ENCODE measurements around the gene TMX3.

The TMX3 gene

DNA sequence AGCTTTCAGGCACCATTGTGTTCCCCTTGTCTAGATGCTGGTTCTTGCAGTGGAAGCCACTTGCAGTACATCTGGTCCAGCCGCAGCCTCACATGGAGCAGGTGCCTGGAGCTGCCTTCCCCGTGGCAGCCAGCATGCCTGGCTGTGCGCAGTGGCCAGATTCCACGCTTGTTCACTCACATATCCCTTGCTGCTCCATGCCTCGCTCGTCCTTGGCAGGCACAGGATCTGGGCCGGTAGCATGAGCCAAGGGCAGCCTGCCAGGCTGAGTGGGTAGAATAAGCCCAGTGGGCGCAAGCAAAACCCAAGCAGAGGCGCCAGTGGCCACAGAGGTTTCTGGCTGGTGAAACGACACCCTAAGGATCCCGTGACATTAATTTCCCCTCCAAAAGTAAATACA lies 20.6 kb downstream of the TMX3 start:
- no peak overlapping the region for H3K4me3 ChIP-seq (ENCODE audit: low read length)
- TF ChIP-seq, protein P1, sequence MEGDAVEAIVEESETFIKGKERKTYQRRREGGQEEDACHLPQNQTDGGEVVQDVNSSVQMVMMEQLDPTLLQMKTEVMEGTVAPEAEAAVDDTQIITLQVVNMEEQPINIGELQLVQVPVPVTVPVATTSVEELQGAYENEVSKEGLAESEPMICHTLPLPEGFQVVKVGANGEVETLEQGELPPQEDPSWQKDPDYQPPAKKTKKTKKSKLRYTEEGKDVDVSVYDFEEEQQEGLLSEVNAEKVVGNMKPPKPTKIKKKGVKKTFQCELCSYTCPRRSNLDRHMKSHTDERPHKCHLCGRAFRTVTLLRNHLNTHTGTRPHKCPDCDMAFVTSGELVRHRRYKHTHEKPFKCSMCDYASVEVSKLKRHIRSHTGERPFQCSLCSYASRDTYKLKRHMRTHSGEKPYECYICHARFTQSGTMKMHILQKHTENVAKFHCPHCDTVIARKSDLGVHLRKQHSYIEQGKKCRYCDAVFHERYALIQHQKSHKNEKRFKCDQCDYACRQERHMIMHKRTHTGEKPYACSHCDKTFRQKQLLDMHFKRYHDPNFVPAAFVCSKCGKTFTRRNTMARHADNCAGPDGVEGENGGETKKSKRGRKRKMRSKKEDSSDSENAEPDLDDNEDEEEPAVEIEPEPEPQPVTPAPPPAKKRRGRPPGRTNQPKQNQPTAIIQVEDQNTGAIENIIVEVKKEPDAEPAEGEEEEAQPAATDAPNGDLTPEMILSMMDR (conservative IDR thresholded peaks at IDR 0.05; ENCODE audit: low read length), result no peak
- DNase-seq (ENCODE audit: low read depth), result no peak

DNA sequence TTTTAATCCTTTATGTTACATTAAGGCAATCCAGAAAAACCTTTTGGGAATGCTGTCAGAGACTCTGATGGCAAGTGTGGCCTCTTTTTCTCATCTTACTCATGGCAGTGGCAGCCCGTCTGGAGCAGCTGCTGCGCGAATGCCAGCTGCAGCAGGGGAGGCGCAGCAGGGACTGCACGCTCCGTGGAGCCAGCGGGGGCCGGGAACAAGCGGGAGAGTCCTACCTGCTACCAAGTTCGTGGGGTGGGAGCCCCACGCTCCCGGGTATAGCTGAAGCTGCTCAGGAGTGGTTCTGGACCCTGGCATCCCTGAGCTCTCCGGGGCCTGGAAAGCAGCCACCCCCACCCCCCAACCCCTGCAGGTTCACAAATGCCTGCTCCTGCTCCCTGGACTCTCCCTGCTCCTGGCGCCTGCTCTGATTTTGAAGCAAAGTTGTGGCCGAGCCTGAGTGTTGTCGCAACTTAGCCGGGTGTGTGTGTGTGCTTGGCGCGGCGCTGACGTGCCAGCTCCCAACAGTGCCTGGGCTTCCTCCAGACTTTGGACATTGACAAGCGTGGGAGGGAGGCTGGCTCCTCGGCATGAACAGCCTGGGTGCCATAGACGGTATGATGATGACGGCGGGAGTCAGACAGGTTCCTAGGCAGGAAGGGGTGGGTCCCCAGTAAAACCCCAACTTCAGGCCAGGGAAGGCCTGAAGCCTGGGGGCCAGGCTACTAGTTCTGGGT lies 21.7 kb downstream of the TMX3 start:
- no peak overlapping the region for H3K4me3 ChIP-seq (ENCODE audit: low read length)
- DNase-seq (ENCODE audit: low read depth), result no peak
- TF ChIP-seq, protein P1 (conservative IDR thresholded peaks at IDR 0.05; ENCODE audit: low read length), result no peak

DNA sequence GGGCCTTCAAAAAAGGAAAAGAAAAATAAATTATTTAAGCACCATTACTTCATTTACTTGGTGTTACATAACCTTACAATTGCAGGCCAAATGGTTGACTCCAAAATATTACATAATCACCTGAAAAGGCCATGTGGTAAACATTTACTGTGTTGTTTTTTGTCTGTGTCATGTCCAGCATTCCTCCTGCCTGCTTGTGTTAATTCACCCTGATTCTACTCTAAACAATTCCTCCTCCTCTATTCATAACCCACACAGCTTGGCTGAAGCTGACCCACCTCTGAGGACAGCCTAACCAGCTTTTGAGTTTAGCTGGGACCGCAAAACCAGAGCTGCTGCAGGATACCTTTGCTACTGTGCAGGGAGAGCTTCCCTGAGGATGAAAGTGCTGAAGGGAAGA lies 35.4 kb downstream of the TMX3 start:
- DNase-seq (ENCODE audit: low read depth), result peak; percentile 91
- H3K4me3 ChIP-seq (ENCODE audit: low read length), result no peak overlapping the region
- TF ChIP-seq, protein P1 (conservative IDR thresholded peaks at IDR 0.05; ENCODE audit: low read length), result no peak

DNA sequence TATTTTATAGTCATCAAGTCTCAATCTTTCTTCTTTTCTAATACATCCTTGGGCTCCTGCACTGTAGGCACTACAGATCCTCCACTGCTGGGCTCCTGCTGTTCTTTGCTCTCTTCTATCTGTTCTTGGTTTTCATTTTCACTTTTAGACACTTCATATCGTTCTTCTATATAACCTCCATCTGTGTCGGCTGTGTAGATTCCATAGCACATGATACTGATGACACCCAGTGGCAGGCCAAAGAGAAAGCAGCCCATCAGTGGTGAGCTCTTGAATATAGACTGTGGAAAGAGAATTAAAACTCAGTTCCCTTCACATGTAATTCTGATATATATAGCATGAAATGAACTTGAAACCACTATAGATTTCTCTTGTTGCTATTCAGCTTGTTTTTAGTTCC lies 38.0 kb downstream of the TMX3 start:
- TF ChIP-seq, protein P1 (conservative IDR thresholded peaks at IDR 0.05; ENCODE audit: low read length), result peak; percentile 62
- DNase-seq (ENCODE audit: low read depth), result peak; percentile 51
- no peak overlapping the region for H3K4me3 ChIP-seq (ENCODE audit: low read length)

DNA sequence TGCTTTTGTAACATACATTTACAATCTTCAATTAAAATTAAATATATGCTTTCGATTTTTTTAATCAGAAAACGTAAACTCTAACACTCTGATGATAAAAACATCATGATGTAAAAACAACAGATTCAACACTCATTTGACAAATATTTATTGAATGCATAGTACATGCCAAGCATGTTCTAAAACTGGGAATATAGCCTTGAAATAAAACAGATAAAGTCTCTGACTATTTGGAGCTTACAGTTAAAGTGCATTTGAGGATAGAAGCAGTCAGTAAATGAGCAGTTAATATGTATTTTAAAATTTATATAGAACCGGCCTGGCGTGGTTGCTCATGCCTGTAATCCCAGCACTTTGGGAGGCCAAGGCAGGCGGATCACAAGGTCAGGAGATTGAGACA lies 47.8 kb downstream of the TMX3 start:
- DNase-seq (ENCODE audit: low read depth), result peak; percentile 31
- TF ChIP-seq, protein P1 (conservative IDR thresholded peaks at IDR 0.05; ENCODE audit: low read length), result no peak
- no peak overlapping the region for H3K4me3 ChIP-seq (ENCODE audit: low read length)

DNA sequence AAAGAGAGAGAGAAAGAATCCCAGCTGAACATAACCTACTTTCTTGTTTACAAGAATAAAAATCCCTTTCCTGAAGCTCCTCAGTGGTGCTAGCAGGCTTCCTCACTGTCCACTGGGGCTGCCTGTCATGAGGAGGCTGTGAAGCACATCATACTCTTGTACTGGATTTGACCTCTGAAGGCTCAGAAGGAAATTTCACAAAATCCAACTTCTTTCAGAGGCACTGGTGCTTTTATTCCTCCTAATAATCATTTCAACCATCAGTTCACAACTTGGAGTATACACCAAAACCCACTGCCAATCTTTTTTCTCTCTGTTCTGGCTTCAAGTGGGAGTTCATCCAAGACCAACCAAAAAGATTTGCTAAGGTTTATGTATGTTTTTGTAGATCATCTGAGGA lies 48.5 kb downstream of the TMX3 start:
- no peak for DNase-seq (ENCODE audit: low read depth)
- H3K4me3 ChIP-seq (ENCODE audit: low read length), result no peak overlapping the region
- TF ChIP-seq, protein P1 (conservative IDR thresholded peaks at IDR 0.05; ENCODE audit: low read length), result no peak

DNA sequence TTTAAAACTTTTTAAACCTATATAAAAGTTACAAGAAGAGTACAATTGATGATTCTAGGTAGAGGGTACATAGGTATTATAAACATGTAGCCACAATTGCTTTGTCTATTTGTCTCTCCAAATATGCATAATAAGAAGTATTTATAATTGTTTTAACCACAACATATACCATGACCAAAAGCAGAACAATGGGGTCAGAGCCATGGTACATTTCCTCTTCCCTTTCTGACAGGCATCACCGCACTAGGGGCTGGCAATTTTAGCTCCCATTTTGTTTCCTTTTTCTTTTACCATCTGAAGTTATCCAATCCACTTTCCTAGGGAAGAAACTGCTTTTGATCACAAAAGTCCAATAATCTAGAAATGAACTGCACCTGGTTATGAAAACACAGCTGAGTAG lies 49.3 kb downstream of the TMX3 start:
- DNase-seq (ENCODE audit: low read depth), result no peak
- TF ChIP-seq, protein P1 (conservative IDR thresholded peaks at IDR 0.05; ENCODE audit: low read length), result no peak
- H3K4me3 ChIP-seq (ENCODE audit: low read length), result no peak overlapping the region
